Fibroblast of pulmonary artery (primary cell): ENCODE data around the gene BID.

Experiments used
- DNase-seq: peaks from one replicate; pipeline ENCODE4 v3.0.0-alpha.2; 2010; ENCODE audit warnings: low read depth
- H3K4me3 ChIP-seq: replicated peaks from 2 replicates; pipeline ENCODE4 v1.5.1; 2011; ENCODE audit warnings: low read depth, mild to moderate bottlenecking, control low read depth, low read length, moderate library complexity
- CTCF ChIP-seq: IDR thresholded peaks from 2 replicates; pipeline ENCODE4 v1.5.1; 2011; ENCODE audit warnings: mild to moderate bottlenecking, control low read depth, low read length, inconsistent platforms; ENCODE audit errors: missing control alignments

The BID gene

GRCh38 chr22:17742527-17742902 is 31.8 kb downstream of the BID start:
- peak; percentile 74 for DNase-seq
- peak; percentile 79 for TF ChIP-seq CTCF
- H3K4me3 ChIP-seq = no peak overlapping the region

GRCh38 chr22:17741866-17742526 is 32.3 kb downstream of the BID start:
- H3K4me3 ChIP-seq = no peak overlapping the region
- DNase-seq = no peak
- TF ChIP-seq CTCF = no peak

GRCh38 chr22:17739196-17739975 is 34.9 kb downstream of the BID start:
- no peak for DNase-seq
- no peak for TF ChIP-seq CTCF
- H3K4me3 ChIP-seq = no peak overlapping the region

- DNase-seq = no peak
- no peak for TF ChIP-seq CTCF
- no peak overlapping the region for H3K4me3 ChIP-seq
Measured at GRCh38 chr22:17738386-17739128, 35.7 kb downstream of the BID start.

- DNase-seq = peak; percentile 56
- H3K4me3 ChIP-seq = no peak overlapping the region
- no peak for TF ChIP-seq CTCF
Measured at GRCh38 chr22:17734187-17734586, 40.1 kb downstream of the BID start.

GRCh38 chr22:17733466-17733865 is 40.8 kb downstream of the BID start:
- TF ChIP-seq CTCF = no peak
- DNase-seq = no peak
- H3K4me3 ChIP-seq = no peak overlapping the region
